ENCODE data around the gene FIGN.

The FIGN gene

DNA sequence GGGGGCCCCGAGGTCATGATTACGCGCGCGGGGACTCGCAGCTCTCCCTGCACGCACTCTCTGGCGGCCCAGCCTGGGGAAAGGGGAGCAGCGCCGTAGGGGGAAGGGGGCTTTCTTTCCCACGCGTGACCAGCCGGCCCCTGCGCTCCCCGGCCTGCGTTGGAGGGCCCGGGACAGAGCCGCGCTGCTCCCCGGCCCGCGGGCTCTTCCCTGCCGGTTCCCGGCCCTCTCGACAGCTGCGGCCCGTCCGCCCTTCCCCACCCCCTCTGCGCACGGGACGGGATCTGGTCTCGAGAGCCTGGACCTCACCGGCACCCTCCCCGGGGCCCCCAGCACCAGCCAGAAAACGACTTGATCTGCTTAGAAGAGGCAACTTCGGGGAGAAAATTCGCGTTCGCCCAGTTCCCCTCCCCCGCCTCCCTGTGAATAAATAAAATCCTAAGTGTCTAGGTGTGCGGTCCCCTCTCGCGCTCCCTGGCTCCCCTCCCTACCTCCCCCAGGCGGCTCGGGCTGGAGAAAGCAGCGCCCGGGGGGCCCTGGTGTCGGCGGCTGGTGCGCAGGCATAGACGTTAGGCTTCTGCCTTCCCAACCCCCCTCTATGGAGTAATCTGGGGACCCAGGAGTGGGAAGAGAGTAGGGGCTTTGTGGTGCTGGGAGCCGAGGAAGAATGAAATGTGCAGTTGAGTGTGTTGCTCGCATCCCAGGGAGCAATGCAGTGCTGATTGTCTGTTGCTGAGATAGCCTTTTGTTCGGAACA is 803 bp upstream of the FIGN start:
- DNase-seq, result no peak

- no peak for DNase-seq
Observed at GRCh38 chr2:163734881-163735684, 725 bp downstream of the FIGN start.

DNA sequence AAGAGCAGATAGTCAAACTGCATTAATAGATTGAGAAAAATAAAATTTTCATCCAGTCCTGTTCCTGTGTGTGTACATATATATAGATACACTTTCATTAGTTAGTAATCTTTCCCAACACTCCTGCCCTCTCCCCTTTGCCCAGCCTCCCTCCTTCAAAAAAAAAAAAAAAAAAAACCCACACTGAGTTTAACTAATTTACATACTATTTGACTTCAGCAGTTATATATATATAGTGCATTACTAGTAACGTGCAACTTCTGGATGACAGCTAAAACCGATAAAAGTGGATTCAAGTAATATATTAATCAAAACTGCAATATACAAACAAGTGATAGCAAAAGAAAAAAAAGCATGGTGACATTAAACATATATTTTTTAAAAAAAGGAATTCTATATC is 1.4 kb downstream of the FIGN start:
- no peak for DNase-seq

GRCh38 chr2:163733956-163734355 is 1.9 kb downstream of the FIGN start:
- no peak for DNase-seq

- DNase-seq, result no peak
Observed at GRCh38 chr2:163733301-163733938, 2.4 kb downstream of the FIGN start.

GRCh38 chr2:163732727-163733126 is 3.1 kb downstream of the FIGN start:
- no peak for DNase-seq

- DNase-seq, result no peak
Observed at GRCh38 chr2:163731735-163732134, 4.1 kb downstream of the FIGN start.

GRCh38 chr2:163730556-163730955 is 5.3 kb downstream of the FIGN start:
- no peak for DNase-seq

DNA sequence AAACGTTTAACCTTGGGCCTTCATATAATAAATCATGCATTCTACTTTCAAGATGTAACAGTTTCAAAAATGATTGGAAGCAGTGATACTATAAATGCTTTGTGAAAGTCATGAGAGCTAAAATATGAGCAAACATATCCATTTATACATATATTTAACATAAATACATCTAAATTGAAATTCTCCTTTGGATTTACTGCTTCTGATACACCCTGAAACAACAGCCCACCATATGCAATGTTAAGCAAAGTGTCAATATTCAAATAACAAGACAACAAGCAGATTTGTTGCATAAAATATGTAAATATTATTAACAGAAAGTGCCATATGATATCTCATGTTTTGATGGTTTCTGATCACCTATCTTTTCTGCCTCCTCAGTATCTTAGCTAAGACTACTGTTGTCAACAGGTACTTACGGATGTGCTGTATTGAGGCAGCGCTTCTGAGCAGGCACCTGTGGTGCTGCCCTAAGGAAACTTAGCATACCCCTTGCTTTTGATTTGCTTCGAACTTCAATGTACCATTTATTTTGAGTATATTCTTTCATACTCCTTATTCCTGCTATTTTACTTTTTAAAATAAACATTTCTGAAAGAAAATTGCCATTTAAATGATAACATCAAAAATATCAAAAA is 6.1 kb downstream of the FIGN start:
- DNase-seq, result no peak

GRCh38 chr2:163723881-163724280 is 11.9 kb downstream of the FIGN start:
- no peak for DNase-seq

- DNase-seq, result no peak
Observed at GRCh38 chr2:163723348-163723747, 12.5 kb downstream of the FIGN start.

DNA sequence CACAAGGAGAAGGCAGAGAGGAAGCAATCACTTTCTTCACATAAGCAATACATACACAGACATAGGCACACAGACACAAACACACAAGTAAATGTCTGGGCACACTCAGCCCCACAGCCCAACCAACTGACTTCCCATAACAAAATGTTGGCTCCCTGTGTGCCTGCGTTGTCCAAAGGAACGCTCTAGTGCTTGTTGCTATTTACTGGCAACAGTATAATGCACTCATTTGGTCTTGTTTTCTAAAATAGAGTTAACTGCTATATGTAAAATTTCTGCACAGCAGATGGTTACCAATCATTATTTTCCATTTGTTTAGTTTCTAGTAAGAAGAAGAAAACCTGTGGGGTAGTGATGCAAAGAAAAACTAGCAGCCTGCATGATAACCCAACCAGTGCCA is 16.5 kb downstream of the FIGN start:
- no peak for DNase-seq

DNA sequence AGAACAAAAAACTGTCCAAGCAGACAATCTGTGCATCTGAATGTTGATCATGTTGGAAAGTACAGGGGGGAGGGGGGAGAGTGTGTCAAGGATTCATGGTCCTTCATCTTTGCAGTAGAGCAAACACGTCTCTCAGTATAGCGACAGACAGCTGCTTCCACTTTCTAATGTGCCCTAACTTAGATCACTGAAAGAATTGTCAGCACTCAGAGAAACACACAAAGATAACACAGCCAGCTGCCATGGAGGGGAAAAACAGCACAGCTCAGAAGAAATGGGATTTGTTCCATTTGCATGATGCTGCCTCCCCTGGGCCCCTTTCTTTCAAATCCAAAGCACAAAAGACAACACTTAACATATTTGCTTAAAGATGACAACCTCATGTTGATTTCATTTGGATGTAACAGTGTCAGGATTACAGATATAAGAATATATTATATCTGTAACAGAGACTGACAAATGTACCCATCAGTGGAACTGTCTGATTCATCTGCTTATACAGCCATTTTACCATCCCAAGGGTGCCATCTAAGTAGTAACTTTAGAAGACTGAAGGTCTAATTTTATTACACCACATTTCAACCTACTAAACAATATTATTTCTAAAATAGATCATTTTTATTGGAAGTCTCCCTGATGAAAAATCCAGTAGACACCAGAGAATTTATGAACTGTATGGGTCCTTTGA is 17.7 kb downstream of the FIGN start:
- no peak for DNase-seq

DNA sequence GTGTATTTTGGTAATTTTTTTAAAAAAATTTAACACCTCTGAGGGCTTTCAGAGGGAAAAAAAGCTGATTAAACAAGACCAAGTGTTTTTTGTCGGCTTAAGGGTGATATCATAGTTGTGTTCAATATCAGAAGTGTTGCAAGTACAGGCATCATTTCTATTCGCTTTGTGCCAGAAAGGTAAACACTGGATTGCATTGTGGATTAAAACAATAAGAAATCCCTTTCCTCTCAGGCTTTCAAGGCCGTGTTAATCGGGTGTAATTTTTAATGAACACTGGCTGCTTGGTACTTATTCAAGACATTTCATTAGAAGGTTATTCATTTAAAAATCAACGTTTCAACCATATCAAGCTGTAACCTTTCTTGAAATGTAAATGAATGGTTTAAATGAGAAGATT is 18.3 kb downstream of the FIGN start:
- no peak for DNase-seq

DNA sequence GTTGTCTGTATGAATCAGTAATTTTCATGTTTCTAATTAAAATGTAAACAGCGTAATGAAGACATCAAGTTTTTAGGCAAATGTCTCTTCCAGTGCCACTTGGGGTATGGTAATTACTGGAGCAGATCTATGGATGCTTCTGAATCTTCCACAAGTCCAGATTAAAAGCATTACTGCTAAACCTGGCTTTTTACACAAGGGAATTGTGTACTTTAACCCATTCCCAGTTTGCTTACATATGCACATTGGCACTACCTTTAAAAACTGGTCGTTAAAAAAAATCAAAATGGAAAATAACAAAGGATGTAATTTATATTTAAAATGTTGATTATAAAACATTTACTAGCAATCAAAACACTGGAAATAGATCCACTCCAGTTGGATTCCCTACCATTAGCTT is 19.7 kb downstream of the FIGN start:
- no peak for DNase-seq

DNA sequence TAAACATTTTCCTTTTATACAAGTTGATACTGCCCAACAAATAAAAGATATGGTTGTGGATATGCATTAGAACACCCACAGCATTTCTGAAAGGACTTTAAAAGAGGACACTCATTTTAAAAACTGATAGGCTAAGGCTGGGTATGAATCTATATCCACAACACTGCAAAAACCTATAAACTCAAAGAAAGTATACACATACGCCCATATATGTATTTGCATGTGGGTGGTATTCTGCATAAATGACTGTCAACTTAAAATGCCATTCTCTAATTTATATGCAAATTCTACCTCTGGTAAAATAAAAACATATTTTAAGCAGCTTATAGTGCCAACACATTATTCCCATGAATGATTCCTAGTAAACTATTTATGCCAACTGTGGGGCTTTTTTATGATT is 20.1 kb downstream of the FIGN start:
- DNase-seq, result no peak

DNA sequence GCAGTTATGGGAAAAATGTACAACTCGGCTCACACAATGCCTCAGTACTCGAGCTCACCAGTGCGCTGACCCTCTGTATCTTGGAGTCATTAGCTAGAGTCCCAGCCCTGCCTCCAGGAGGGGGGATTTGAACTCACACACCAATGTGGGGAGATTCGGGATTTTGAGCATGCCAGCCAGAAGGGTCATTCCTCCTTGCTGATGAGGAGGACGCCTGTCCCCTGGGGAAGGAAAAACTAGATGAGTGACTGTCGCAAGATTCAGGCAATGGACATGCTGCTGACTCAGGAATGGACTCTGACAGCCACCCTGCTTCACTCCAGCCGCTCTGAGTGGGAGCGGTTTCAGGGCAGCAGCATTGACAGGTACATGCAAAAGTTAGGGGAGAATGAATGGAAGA is 20.6 kb downstream of the FIGN start:
- no peak for DNase-seq

DNA sequence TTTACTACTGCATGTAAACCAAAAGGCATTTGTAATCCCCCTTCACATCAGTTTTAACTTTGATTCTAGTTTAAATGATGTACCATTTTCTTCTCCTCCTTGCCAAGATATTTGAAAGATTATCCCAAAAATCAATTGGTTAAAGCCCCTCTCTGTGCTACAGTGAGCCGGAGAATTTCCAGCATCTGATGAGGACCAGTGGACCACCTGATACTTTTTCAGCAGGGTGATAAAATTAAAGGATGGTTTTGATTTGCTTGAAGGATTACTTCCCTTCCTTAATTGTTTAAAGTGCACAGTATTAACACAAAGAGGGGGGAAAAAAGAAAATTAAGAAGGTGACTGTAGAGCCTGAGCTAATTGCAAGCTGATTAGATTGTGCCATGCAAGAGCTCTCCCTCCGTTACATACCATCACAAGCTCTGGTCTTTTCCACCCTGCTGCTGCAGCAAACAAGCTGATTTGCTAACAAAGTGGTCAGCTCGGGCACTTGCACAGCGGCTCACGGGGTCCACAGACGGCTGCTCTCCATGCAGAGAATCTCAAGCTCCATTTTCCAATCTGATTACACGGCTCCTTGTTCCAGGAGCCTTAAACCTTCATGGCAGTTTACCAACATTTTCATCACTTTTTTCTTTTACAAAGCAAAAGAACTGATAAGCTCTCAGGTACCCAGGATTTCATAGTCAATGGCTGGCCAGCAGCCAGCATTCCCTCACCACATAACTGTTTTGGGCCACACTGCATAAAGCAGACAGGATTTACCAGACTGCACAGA is 22.1 kb downstream of the FIGN start:
- no peak for DNase-seq

- DNase-seq, result no peak
Observed at GRCh38 chr2:163711699-163712098, 24.1 kb downstream of the FIGN start.

DNA sequence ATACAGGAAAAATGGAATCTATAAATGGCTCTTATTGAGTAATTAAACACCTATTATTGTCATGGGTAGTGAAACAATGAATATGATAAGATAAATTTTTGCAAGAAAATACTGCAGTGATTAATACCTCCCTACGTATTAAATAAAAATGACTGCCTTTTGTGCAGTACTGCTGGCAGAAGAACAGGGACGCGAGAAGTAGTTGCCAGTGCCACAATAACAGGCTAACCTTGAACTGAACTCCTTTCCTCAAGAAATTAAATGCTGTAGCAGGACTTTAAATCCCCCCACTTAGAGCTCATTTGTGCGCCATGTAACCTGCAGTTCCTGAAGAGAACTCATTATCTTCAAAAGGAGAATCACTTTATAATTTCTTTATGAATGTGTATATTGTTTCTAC is 24.6 kb downstream of the FIGN start:
- DNase-seq, result no peak

GRCh38 chr2:163709270-163709669 is 26.5 kb downstream of the FIGN start:
- no peak for DNase-seq

GRCh38 chr2:163708265-163708664 is 27.5 kb downstream of the FIGN start:
- DNase-seq, result no peak
